Panc1 (cell line): ENCODE measurements around the gene ZNF616. TPM values are rescaled to one million over a fixed set of nuclear protein-coding genes. Genes with fewer than 3 reads are reported as not detected.

Source experiments
- ATAC-seq: fragments of 200-7000 bp; cut with Tn5 transposase; 2 replicates; pipeline ENCODE4 v1.9.1; 2020; ENCODE audit warnings: mild to moderate bottlenecking, moderate library complexity
- Bru-seq: library from RNA; stranded (reverse); fragments of 400-500 nt; gene quantifications from one replicate; lab custom pipeline; 2021; lab: Mats Ljungman, UMichigan
- BruChase-seq, 2 experiments: library from RNA; stranded (reverse); fragments of 400-500 nt; gene quantifications; one replicate each; lab custom pipeline; 2021; lab: Mats Ljungman, UMichigan
- BruUV-seq: library from RNA; stranded (reverse); fragments of 400-500 nt; replicated peaks from 2 replicates; lab custom pipeline; 2021; lab: Mats Ljungman, UMichigan
- CTCF ChIA-PET: fragments of 300-600 bp; sonication (Branson Sonifier 250); formaldehyde crosslinking; loops from one replicate; lab custom pipeline; 2022; ENCODE audit warnings: antibody characterized with exemption; lab: Charles Lee
- POLR2A ChIA-PET: fragments of 300-600 bp; sonication (Branson Sonifier 250); formaldehyde crosslinking; loops from one replicate; lab custom pipeline; 2022; ENCODE audit warnings: antibody characterized with exemption; lab: Charles Lee
- DNase-seq: peaks from one replicate; pipeline ENCODE4 v3.0.0-alpha.2; 2010; ENCODE audit warnings: low read depth, low spot score
- H3K27ac ChIP-seq: 2 replicates; pipeline ENCODE4 v1.5.1; 2011; ENCODE audit warnings: mild to moderate bottlenecking, low read length, inconsistent platforms
- H3K27me3 ChIP-seq: fragments of 200-500 bp; sonication (Bioruptor generic); 2 replicates; pipeline ENCODE4 v1.6.0; 2014; ENCODE audit warnings: low read length, inconsistent platforms; ENCODE audit not compliant: control insufficient read depth, insufficient read depth
- H3K36me3 ChIP-seq: fragments of 200-500 bp; sonication (Bioruptor generic); 2 replicates; pipeline ENCODE4 v1.5.1; 2014; ENCODE audit warnings: inconsistent platforms, mild to moderate bottlenecking, low read length, moderate library complexity; ENCODE audit not compliant: control insufficient read depth, insufficient read depth
- H3K4me1 ChIP-seq: 2 replicates; pipeline ENCODE4 v1.5.1; 2011; ENCODE audit warnings: inconsistent platforms, mild to moderate bottlenecking, low read length, moderate library complexity; ENCODE audit not compliant: control insufficient read depth, insufficient read depth
- H3K4me3 ChIP-seq, 2 experiments: 2 replicates each; pipeline ENCODE4 v1.5.1; 2011 to 2012; ENCODE audit warnings: low read depth in 2 of 2, low read length in 2 of 2, mild to moderate bottlenecking in 2 of 2, inconsistent platforms in 1 of 2, moderate library complexity in 1 of 2
- H3K9me3 ChIP-seq: fragments of 200-500 bp; sonication (Bioruptor generic); 2 replicates; pipeline ENCODE4 v1.5.1; 2014; ENCODE audit warnings: low read depth, mild to moderate bottlenecking, inconsistent platforms, low read length, moderate library complexity; ENCODE audit not compliant: control insufficient read depth, insufficient read depth
- POLR2AphosphoS5 ChIP-seq: IDR thresholded peaks from 2 replicates; pipeline ENCODE4 v1.6.1; 2012; ENCODE audit warnings: mild to moderate bottlenecking, low read depth, low read length, moderate library complexity
- REST ChIP-seq, 2 experiments: IDR thresholded peaks; 2 replicates each; pipeline ENCODE4 v1.6.1; 2011 to 2012; ENCODE audit warnings: low read depth in 2 of 2, control low read depth in 1 of 2, low read length in 1 of 2, mild to moderate bottlenecking in 1 of 2, moderate library complexity in 1 of 2; ENCODE audit not compliant: insufficient read depth in 1 of 2
- SIN3A ChIP-seq: IDR thresholded peaks from 2 replicates; pipeline ENCODE4 v1.6.1; 2012; ENCODE audit warnings: low read depth, mild to moderate bottlenecking, low read length, moderate library complexity, borderline replicate concordance; ENCODE audit not compliant: insufficient read depth
- TCF7L2 ChIP-seq: IDR thresholded peaks from 2 replicates; pipeline ENCODE4 v1.6.1; 2011; ENCODE audit warnings: mild to moderate bottlenecking, low read depth, low read length, inconsistent platforms
- in situ Hi-C: cut with HindIII; loops from 2 replicates; pipeline ENCODE4 v1.10.0; 2016; ENCODE audit warnings: low sequenced_read_pairs, low pct_unique_long_range_greater_than_20kb
- intact Hi-C: fragments of 100-400 bp; cut with micrococcal nuclease; formaldehyde crosslinking; loops from one replicate; pipeline ENCODE4 v1.10.0; 2022; ENCODE audit not compliant: unreplicated experiment
- long read RNA-seq: library from polyadenylated mRNA; unstranded; transcript quantifications from one replicate; pipeline ENCODE4 v2.0.0, GENCODE V29; 2021; ENCODE audit not compliant: unreplicated experiment
- polyA plus RNA-seq: library from polyadenylated mRNA; unstranded; fragments of >200 nt; gene quantifications from one replicate; pipeline ENCODE4 v1.2.1, GENCODE V29; 2012; ENCODE audit warnings: missing spikeins; ENCODE audit not compliant: insufficient read length
- total RNA-seq: library from RNA; stranded (reverse); gene quantifications from one replicate; pipeline ENCODE4 v1.2.1, GENCODE V29; 2021; ENCODE audit not compliant: unreplicated experiment
- TF ChIP-seq, protein P1 (sequence below): fragments of 450-650 bp; IDR thresholded peaks from 2 replicates; pipeline ENCODE4 v1.5.1; 2017; ENCODE audit warnings: mild to moderate bottlenecking

ZNF616 gene
- total RNA-seq: 5.3 TPM
- 2.3 TPM for polyA plus RNA-seq
- Bru-seq, nascent RNA: percentile 49 among the genes with signal in this experiment
- percentile 63 among the genes with signal in this experiment for BruChase-seq, experiment 1, labeled RNA remaining after a 2-hour chase
- BruChase-seq, experiment 2, labeled RNA remaining after a 6-hour chase: percentile 54 among the genes with signal in this experiment
- long read RNA-seq, full-length matches to known transcripts: 2 of 3 reads
- long read RNA-seq, partial matches to known transcripts: 0 of 3 reads
- long read RNA-seq, other reads (novel, unspliced or antisense): 1 of 3 reads

DNA sequence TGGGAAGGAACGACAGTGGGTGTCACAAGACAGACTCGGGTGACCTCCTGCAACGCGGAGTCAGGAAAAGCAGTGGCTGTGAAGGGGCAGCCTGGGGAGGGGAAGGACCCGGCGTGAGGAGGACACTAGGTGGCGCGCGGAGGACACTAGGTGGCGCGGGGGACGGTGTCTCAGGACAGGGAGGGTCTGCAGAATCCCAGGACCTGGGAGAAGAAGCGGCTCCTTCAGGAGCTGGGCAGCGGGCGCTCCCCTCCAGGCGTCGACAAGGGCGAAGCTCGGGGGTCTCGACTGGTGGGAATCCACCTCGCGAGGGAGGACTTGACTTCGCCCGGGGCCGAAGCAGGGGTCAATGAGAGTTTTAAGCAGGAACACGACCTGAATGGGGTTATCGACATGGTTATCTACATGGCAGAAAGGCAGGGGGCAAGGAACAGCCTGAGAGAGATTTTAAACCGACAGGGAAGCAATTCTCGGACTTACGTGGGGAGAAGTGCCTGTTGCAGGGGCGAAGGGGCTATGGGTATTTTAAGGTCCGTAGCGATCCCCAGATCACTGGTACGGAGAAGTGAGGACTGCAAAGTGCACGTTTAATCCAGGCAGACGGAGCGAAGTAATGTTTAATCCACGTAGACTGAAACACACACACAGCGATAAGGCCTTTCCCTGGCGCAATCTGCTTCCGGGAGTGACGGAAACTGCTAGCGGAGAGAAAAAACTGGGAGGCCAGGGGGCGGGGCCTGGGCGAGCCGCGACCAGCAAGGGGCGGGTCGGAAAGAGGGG, at the start of gene ZNF616:
Gene ZNF616 (minus strand): TSS at position 687 of the 780 bp plus-strand sequence. CDS start 9,426 bp downstream, outside the sequence.
- no peaks in the 10 kb centered on the region; the same call in 1 of the 2 replicates for H3K4me1 ChIP-seq
- ChIA-PET POLR2A (no interaction called here), CTCF (no interaction called here)
- BruUV-seq: no TSS peak
- in situ Hi-C loops: no loop called here
- ATAC-seq (peak; percentile 96), DNase-seq (peak; percentile 33)
- peak within 1 kb of the TSS; percentile 90 for H3K27ac ChIP-seq
- peaks cover 10% of the 10 kb centered on the region; the same call in 1 of the 2 replicates for H3K9me3 ChIP-seq
- H3K27me3 ChIP-seq: no peaks in the 10 kb centered on the region
- TF ChIP-seq, protein P1, sequence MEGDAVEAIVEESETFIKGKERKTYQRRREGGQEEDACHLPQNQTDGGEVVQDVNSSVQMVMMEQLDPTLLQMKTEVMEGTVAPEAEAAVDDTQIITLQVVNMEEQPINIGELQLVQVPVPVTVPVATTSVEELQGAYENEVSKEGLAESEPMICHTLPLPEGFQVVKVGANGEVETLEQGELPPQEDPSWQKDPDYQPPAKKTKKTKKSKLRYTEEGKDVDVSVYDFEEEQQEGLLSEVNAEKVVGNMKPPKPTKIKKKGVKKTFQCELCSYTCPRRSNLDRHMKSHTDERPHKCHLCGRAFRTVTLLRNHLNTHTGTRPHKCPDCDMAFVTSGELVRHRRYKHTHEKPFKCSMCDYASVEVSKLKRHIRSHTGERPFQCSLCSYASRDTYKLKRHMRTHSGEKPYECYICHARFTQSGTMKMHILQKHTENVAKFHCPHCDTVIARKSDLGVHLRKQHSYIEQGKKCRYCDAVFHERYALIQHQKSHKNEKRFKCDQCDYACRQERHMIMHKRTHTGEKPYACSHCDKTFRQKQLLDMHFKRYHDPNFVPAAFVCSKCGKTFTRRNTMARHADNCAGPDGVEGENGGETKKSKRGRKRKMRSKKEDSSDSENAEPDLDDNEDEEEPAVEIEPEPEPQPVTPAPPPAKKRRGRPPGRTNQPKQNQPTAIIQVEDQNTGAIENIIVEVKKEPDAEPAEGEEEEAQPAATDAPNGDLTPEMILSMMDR: peak; percentile 89
- TF ChIP-seq TCF7L2 (no peak), POLR2AphosphoS5 (peak; percentile 79), SIN3A (no peak), REST (IDR thresholded peaks at IDR 0.05; ENCODE audit: insufficient read depth in 1 of 2, low read depth in 2 of 2, low read length in 1 of 2) (no peak)
- peak within 1 kb of the TSS; percentile 95 to 99 for H3K4me3 ChIP-seq
- no peaks in the 10 kb centered on the region; the same call in 1 of the 2 replicates for H3K36me3 ChIP-seq
- intact Hi-C loops: loop anchor here (2.0 kb wide), 1 partner anchor 97 kb away; no protein-coding TSS in a partner anchor

DNA sequence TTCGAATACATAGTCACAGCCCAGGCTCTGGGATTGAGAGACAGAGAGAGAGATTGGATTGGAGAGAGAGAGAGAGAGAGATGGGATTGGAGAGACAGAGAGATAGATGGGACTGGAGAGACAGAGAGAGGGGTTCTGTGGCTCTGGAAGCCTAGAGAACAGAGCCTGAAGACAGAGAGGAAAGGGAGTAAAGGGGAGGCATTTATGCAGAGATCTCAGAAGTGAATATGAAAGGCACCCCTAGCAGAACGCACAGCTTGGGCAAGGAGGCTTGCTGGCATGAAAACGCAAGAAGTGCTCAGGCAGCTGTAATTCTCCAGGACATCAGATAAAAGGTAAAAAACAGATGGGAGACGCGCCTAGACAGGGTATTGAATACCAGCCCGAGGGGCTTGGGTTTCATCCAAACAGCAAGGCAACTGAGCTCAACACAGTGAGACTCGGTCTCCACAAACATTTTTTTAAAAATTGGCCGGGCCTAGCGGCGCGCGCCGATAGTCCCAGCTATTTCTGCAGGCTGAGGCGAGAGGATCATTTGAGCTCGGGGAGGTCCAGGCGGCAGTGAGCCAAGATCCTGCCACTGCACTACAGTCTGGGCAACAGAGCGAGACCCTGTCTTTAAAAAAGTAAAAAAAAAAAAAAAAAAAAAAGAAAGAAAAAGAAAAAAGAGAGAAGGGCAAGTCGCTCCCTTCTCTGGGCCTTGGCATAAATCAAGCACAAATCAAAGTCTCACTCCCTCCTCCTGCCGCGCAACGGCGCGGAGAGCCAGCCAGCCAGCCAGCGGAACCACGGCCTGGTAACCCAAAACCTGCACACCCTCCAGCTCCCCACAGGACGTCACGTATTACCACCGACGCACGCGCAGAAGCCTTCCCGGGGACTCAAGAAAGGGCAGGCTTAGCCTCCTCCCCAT, 49.3 kb upstream of the ZNF616 start:
- Histone ChIP-seq H3K4me1 (0 out of 2 replicates have a peak, but pooled peaks cover 5% of the 10 kb centered on the region), H3K4me3 (peak overlapping the region; percentile 49 to 67), H3K36me3 (no peaks in the 10 kb centered on the region; the same call in none of the 2 replicates), H3K27me3 (no peaks in the 10 kb centered on the region), H3K27ac (peak overlapping the region; percentile 92), H3K9me3 (no peaks in the 10 kb centered on the region)
- BruUV-seq: TSS peak; percentile 99
- TF ChIP-seq POLR2AphosphoS5 (peak; percentile 57), SIN3A (no peak), REST (IDR thresholded peaks at IDR 0.05; ENCODE audit: insufficient read depth in 1 of 2, low read depth in 2 of 2, low read length in 1 of 2) (no peak), TCF7L2 (no peak)
- TF ChIP-seq, protein P1: no peak
- intact Hi-C loops (no loop called here), in situ Hi-C loops (no loop called here)
- ATAC-seq (no peak; the same call in 1 of the 2 replicates), DNase-seq (no peak)
- POLR2A ChIA-PET: no interaction called here
- CTCF ChIA-PET: no interaction called here
